ENCODE results near the gene PRKCZ. TPM values are rescaled to one million over a fixed set of nuclear protein-coding genes. Genes with fewer than 3 reads are reported as not detected.
A peak's percentile ranks its signal among the peaks of the same experiment; 100 is the strongest.

The PRKCZ gene
- total RNA-seq, 1 donor from 2014 or later, result 32.6 TPM

DNA sequence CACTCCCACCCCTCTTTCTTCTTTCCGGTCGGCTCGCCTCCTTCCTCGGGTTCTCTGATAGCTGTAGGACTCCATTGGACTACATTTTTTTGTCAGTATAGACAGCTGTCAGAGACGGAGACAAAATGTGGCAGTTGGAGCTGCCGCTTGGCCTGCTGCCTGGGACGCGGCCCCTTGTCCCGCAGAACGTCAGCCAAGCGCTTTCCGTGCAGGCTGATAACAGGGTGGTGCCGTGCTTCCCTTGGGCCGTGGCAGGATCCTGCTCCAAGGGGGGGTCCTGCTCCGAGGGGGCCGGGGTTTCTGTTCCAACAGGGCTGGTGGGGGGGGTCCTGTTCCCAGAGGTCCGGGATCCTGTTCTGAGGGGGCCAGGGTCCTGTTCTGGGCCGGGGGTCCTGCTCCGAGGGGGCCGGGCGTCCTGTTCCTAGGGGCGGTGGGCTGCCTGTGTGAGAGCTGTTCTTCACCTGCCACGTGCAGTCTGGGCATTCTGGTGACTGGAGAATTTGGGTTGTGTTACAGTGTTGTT lies 182.8 kb downstream of the PRKCZ start:
- H3K27me3 Mint-ChIP-seq (ENCODE audit: low read depth, unreplicated experiment), result no peaks in the 10 kb centered on the region
- Histone ChIP-seq H3K27ac (ENCODE audit: low read depth, low read length) (peak overlapping the region; percentile 50), H3K4me1 (ENCODE audit: insufficient read depth, low read length) (peaks cover 53% of the 10 kb centered on the region), H4K20me1 (ENCODE audit: insufficient read depth, low read length) (peaks cover 93% of the 10 kb centered on the region), H3K9ac (ENCODE audit: low read length) (peak overlapping the region; percentile 88), H3K4me3 (ENCODE audit: insufficient read depth, low read depth, low read length) (peak overlapping the region; percentile 91), H2AFZ (ENCODE audit: low read depth, low read length) (no peak overlapping the region), H3K79me2 (ENCODE audit: insufficient read depth, low read length) (peaks cover 94% of the 10 kb centered on the region), H3K27me3 (ENCODE audit: insufficient read depth, low read length) (no peaks in the 10 kb centered on the region), H3K4me2 (ENCODE audit: low read length) (peak overlapping the region; percentile 95), H3K9me3 (ENCODE audit: insufficient read depth, low read depth, low read length) (no peaks in the 10 kb centered on the region), H3K36me3 (ENCODE audit: insufficient read depth, low read length) (no peaks in the 10 kb centered on the region)
- peaks cover 38% of the 10 kb centered on the region for H3K4me1 Mint-ChIP-seq (ENCODE audit: low read depth, unreplicated experiment)
- DNase-seq (ENCODE audit: low read depth) (no peak), FAIRE-seq (no peak)
- H3K36me3 Mint-ChIP-seq (ENCODE audit: low read depth, unreplicated experiment), result peaks cover 6% of the 10 kb centered on the region
- no peak for TF ChIP-seq EZH2 (IDR thresholded peaks at IDR 0.05; ENCODE audit: insufficient read depth, low read length)
- TF ChIP-seq, protein P1, sequence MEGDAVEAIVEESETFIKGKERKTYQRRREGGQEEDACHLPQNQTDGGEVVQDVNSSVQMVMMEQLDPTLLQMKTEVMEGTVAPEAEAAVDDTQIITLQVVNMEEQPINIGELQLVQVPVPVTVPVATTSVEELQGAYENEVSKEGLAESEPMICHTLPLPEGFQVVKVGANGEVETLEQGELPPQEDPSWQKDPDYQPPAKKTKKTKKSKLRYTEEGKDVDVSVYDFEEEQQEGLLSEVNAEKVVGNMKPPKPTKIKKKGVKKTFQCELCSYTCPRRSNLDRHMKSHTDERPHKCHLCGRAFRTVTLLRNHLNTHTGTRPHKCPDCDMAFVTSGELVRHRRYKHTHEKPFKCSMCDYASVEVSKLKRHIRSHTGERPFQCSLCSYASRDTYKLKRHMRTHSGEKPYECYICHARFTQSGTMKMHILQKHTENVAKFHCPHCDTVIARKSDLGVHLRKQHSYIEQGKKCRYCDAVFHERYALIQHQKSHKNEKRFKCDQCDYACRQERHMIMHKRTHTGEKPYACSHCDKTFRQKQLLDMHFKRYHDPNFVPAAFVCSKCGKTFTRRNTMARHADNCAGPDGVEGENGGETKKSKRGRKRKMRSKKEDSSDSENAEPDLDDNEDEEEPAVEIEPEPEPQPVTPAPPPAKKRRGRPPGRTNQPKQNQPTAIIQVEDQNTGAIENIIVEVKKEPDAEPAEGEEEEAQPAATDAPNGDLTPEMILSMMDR (IDR thresholded peaks at IDR 0.05; ENCODE audit: insufficient read depth, low read depth, low read length), result no peak
- H3K4me3 Mint-ChIP-seq (ENCODE audit: unreplicated experiment), result peak overlapping the region; percentile 92
- H3K27ac Mint-ChIP-seq (ENCODE audit: unreplicated experiment), result peak overlapping the region; percentile 62
- no peaks in the 10 kb centered on the region for H3K9me3 Mint-ChIP-seq (ENCODE audit: unreplicated experiment)

DNA sequence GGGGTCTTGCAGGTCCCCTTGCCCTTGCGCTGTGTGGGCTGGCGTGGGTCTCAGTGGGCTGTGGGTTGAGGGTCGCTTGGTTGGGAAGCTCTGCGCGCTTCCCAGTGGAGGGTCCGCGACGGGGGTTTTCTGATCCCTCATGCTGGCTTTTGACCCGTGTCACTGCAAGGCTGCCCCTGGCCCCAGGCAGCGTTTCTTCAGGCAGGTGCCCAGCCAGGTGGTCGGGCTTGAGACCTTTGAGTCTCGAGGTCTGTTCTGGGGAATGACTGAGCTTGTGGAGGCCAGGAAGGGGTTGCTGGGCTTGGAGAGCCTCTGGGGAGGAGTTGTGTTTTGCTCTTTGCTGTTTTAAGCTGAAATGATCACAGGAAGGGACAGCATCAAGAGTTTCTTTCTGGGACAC lies 183.3 kb downstream of the PRKCZ start:
- Histone ChIP-seq H3K27ac (ENCODE audit: low read depth, low read length) (peak overlapping the region; percentile 10), H3K36me3 (ENCODE audit: insufficient read depth, low read length) (no peaks in the 10 kb centered on the region), H3K27me3 (ENCODE audit: insufficient read depth, low read length) (no peaks in the 10 kb centered on the region), H3K4me3 (ENCODE audit: insufficient read depth, low read depth, low read length) (no peak overlapping the region), H3K9me3 (ENCODE audit: insufficient read depth, low read depth, low read length) (no peaks in the 10 kb centered on the region), H3K4me2 (ENCODE audit: low read length) (peak overlapping the region; percentile 95), H4K20me1 (ENCODE audit: insufficient read depth, low read length) (peaks cover 98% of the 10 kb centered on the region), H3K79me2 (ENCODE audit: insufficient read depth, low read length) (peaks cover 99% of the 10 kb centered on the region), H3K4me1 (ENCODE audit: insufficient read depth, low read length) (peaks cover 53% of the 10 kb centered on the region), H2AFZ (ENCODE audit: low read depth, low read length) (no peak overlapping the region), H3K9ac (ENCODE audit: low read length) (peak overlapping the region; percentile 88)
- peak overlapping the region; percentile 62 for H3K27ac Mint-ChIP-seq (ENCODE audit: unreplicated experiment)
- peak overlapping the region; percentile 67 for H3K4me3 Mint-ChIP-seq (ENCODE audit: unreplicated experiment)
- TF ChIP-seq EZH2 (IDR thresholded peaks at IDR 0.05; ENCODE audit: insufficient read depth, low read length), result no peak
- TF ChIP-seq, protein P1 (IDR thresholded peaks at IDR 0.05; ENCODE audit: insufficient read depth, low read depth, low read length), result no peak
- peaks cover 38% of the 10 kb centered on the region for H3K4me1 Mint-ChIP-seq (ENCODE audit: low read depth, unreplicated experiment)
- H3K36me3 Mint-ChIP-seq (ENCODE audit: low read depth, unreplicated experiment), result peaks cover 6% of the 10 kb centered on the region
- DNase-seq (ENCODE audit: low read depth) (no peak), FAIRE-seq (no peak)
- H3K27me3 Mint-ChIP-seq (ENCODE audit: low read depth, unreplicated experiment), result no peaks in the 10 kb centered on the region
- H3K9me3 Mint-ChIP-seq (ENCODE audit: unreplicated experiment), result no peaks in the 10 kb centered on the region

- Mint-ChIP-seq H3K4me3 (ENCODE audit: unreplicated experiment) (peak overlapping the region; percentile 69), H3K27me3 (ENCODE audit: low read depth, unreplicated experiment) (no peaks in the 10 kb centered on the region), H3K27ac (ENCODE audit: unreplicated experiment) (peak overlapping the region; percentile 86), H3K36me3 (ENCODE audit: low read depth, unreplicated experiment) (peaks cover 8% of the 10 kb centered on the region), H3K4me1 (ENCODE audit: low read depth, unreplicated experiment) (peaks cover 38% of the 10 kb centered on the region), H3K9me3 (ENCODE audit: unreplicated experiment) (no peaks in the 10 kb centered on the region)
- Histone ChIP-seq H3K4me2 (ENCODE audit: low read length) (peak overlapping the region; percentile 95), H3K27ac (ENCODE audit: low read depth, low read length) (peak overlapping the region; percentile 37), H3K27me3 (ENCODE audit: insufficient read depth, low read length) (no peaks in the 10 kb centered on the region), H3K4me1 (ENCODE audit: insufficient read depth, low read length) (peaks cover 58% of the 10 kb centered on the region), H3K4me3 (ENCODE audit: insufficient read depth, low read depth, low read length) (no peak overlapping the region), H4K20me1 (ENCODE audit: insufficient read depth, low read length) (peaks cover 100% of the 10 kb centered on the region), H3K9me3 (ENCODE audit: insufficient read depth, low read depth, low read length) (no peaks in the 10 kb centered on the region), H3K9ac (ENCODE audit: low read length) (peak overlapping the region; percentile 47), H2AFZ (ENCODE audit: low read depth, low read length) (no peak overlapping the region), H3K36me3 (ENCODE audit: insufficient read depth, low read length) (no peaks in the 10 kb centered on the region), H3K79me2 (ENCODE audit: insufficient read depth, low read length) (peaks cover 100% of the 10 kb centered on the region)
- DNase-seq (ENCODE audit: low read depth) (peak; percentile 68), FAIRE-seq (no peak)
- no peak for TF ChIP-seq EZH2 (IDR thresholded peaks at IDR 0.05; ENCODE audit: insufficient read depth, low read length)
- TF ChIP-seq, protein P1 (IDR thresholded peaks at IDR 0.05; ENCODE audit: insufficient read depth, low read depth, low read length), result no peak
Observed at GRCh38 chr1:2233997-2234761, 184.0 kb downstream of the PRKCZ start.

Measured in astrocyte (in vitro differentiated cells and primary cell).